SK-N-SH (cell line): ENCODE data around the gene LRRC32. TPM values are rescaled to one million over a fixed set of nuclear protein-coding genes. Genes with fewer than 3 reads are reported as not detected.

Experiments
- CTCF ChIA-PET: fragments of 300-600, 350-600 bp; formaldehyde crosslinking; extraction: SDS; loops from one replicate; lab custom pipeline; 2021; lab: Yijun Ruan, JAX
- POLR2A ChIA-PET: fragments of 350-600 bp; sonication (Branson Sonifier 250); formaldehyde crosslinking; extraction: SDS; loops from one replicate; lab custom pipeline; 2020; ENCODE audit warnings: antibody characterized with exemption, inconsistent platforms; lab: Yijun Ruan, JAX
- DNase-seq: peaks from one replicate; pipeline ENCODE4 v3.0.0; 2012
- H2AFZ ChIP-seq: fragments of 200-600 bp; sonication (generic); 2 replicates; pipeline ENCODE4 v1.8.1; 2016; ENCODE audit warnings: antibody characterized with exemption, mild to moderate bottlenecking, low read depth
- H3F3A ChIP-seq: fragments of 200-600 bp; sonication (generic); replicated peaks from 2 replicates; pipeline ENCODE3; 2016; ENCODE audit warnings: antibody characterized with exemption, mild to moderate bottlenecking; ENCODE audit not compliant: insufficient read depth
- H3K27ac ChIP-seq, 2 experiments: fragments of 200-500 bp in 1 of 2; fragments of 200-600 bp in 1 of 2; sonication (Bioruptor generic) in 1 of 2; sonication (generic), shearing (Covaris generic) in 1 of 2; 2 replicates each; pipeline versions ENCODE4 v1.5.1 to v1.6.1; 2014 to 2016; ENCODE audit warnings: low read depth in 2 of 2, inconsistent platforms in 1 of 2, low read length in 1 of 2, mild to moderate bottlenecking in 1 of 2, mixed read lengths in 1 of 2
- H3K27me3 ChIP-seq: fragments of 200-600 bp; sonication (generic), shearing (Covaris generic); 2 replicates; pipeline ENCODE4 v1.6.1; 2016; ENCODE audit warnings: mixed run types; ENCODE audit not compliant: insufficient read depth
- H3K36me3 ChIP-seq, 2 experiments: fragments of 200-500 bp in 1 of 2; fragments of 200-600 bp in 1 of 2; sonication (Bioruptor generic) in 1 of 2; sonication (generic) in 1 of 2; replicated peaks in 1 of 2; 2 replicates each; pipeline versions ENCODE3 to v1.5.1; 2014 to 2016; ENCODE audit warnings: low read length in 1 of 2, mild to moderate bottlenecking in 1 of 2; ENCODE audit not compliant: insufficient read depth in 2 of 2, control insufficient read depth in 1 of 2
- H3K4me1 ChIP-seq, 2 experiments: fragments of 200-500 bp in 1 of 2; fragments of 200-600 bp in 1 of 2; sonication (Bioruptor generic) in 1 of 2; sonication (generic), shearing (Covaris generic) in 1 of 2; 2 replicates each; pipeline versions ENCODE4 v1.5.1 to v1.6.1; 2014 to 2016; ENCODE audit warnings: low read depth in 1 of 2, low read length in 1 of 2, mixed run types in 1 of 2; ENCODE audit not compliant: insufficient read depth in 2 of 2, control insufficient read depth in 1 of 2
- H3K4me2 ChIP-seq: fragments of 200-600 bp; sonication (generic), shearing (Covaris generic); 2 replicates; pipeline ENCODE4 v1.6.1; 2017; ENCODE audit warnings: mixed run types
- H3K4me3 ChIP-seq, 2 experiments: fragments of 200-500 bp in 1 of 2; fragments of 200-600 bp in 1 of 2; sonication (Bioruptor generic) in 1 of 2; sonication (generic), shearing (Covaris generic) in 1 of 2; 2 replicates each; pipeline versions ENCODE4 v1.5.1 to v1.8.1; 2014 to 2016; ENCODE audit warnings: low read depth in 2 of 2, inconsistent platforms in 1 of 2, low read length in 1 of 2, mild to moderate bottlenecking in 1 of 2, mixed read lengths in 1 of 2, moderate library complexity in 1 of 2
- H3K79me2 ChIP-seq: fragments of 200-600 bp; sonication (generic); 2 replicates; pipeline ENCODE4 v1.8.1; 2017; ENCODE audit warnings: mild to moderate bottlenecking; ENCODE audit not compliant: insufficient read depth
- H3K9ac ChIP-seq: fragments of 200-600 bp; sonication (generic); 2 replicates; pipeline ENCODE4 v1.6.1; 2017; ENCODE audit warnings: mixed run types
- H3K9me2 ChIP-seq: fragments of 200-600 bp; sonication (generic); 2 replicates; pipeline ENCODE4 v1.6.1; 2017; ENCODE audit warnings: mixed run types
- H3K9me3 ChIP-seq: fragments of 200-600 bp; sonication (generic); 2 replicates; pipeline ENCODE4 v1.6.1; 2017; ENCODE audit warnings: mixed run types, mild to moderate bottlenecking, moderate library complexity
- H4K20me1 ChIP-seq: fragments of 200-600 bp; sonication (generic); 2 replicates; pipeline ENCODE4 v1.6.1; 2017; ENCODE audit warnings: mild to moderate bottlenecking, mixed run types; ENCODE audit not compliant: insufficient read depth
- CHD2 ChIP-seq: fragments of 150-350 bp; IDR thresholded peaks from 2 replicates; pipeline ENCODE4 v1.6.1; 2018; ENCODE audit warnings: low read length; ENCODE audit not compliant: partially characterized antibody
- ELF1 ChIP-seq: IDR thresholded peaks from 2 replicates; pipeline ENCODE4 v1.4.0; 2012
- FOXJ3 ChIP-seq: sonication (generic); formaldehyde crosslinking; IDR thresholded peaks from 2 replicates; pipeline ENCODE4 v1.5.1; 2020; ENCODE audit warnings: mild to moderate bottlenecking, missing genetic modification reagents
- FOXM1 ChIP-seq: IDR thresholded peaks from 2 replicates; pipeline ENCODE4 v1.4.0; 2012; ENCODE audit warnings: low read depth, mild to moderate bottlenecking
- GATA2 ChIP-seq: sonication (generic); formaldehyde crosslinking; IDR thresholded peaks from 2 replicates; pipeline ENCODE4 v1.5.0; 2020; ENCODE audit warnings: mild to moderate bottlenecking, missing genetic modification reagents
- MXI1 ChIP-seq: IDR thresholded peaks from 2 replicates; pipeline ENCODE4 v1.6.1; 2012; ENCODE audit warnings: mild to moderate bottlenecking, low read depth, low read length, improper control_type of control experiment
- POLR2AphosphoS5 ChIP-seq: IDR thresholded peaks from 2 replicates; pipeline ENCODE4 v1.6.1; 2012; ENCODE audit warnings: low read depth, low read length
- RCOR1 ChIP-seq: fragments of 150-350 bp; IDR thresholded peaks from 2 replicates; pipeline ENCODE4 v1.6.1; 2017; ENCODE audit warnings: antibody characterized with exemption, low read length
- RFX5 ChIP-seq: IDR thresholded peaks from 2 replicates; pipeline ENCODE4 v1.6.1; 2012; ENCODE audit warnings: mild to moderate bottlenecking, improper control_type of control experiment, low read length
- RXRA ChIP-seq: IDR thresholded peaks from 2 replicates; pipeline ENCODE4 v1.4.0; 2012; ENCODE audit warnings: low read depth, mild to moderate bottlenecking, borderline replicate concordance
- SIN3A ChIP-seq: IDR thresholded peaks from 2 replicates; pipeline ENCODE4 v1.6.1; 2012; ENCODE audit warnings: low read depth, mild to moderate bottlenecking, low read length, moderate library complexity, borderline replicate concordance
- TCF12 ChIP-seq: IDR thresholded peaks from 2 replicates; pipeline ENCODE4 v1.4.0; 2012
- WGBS: methylation state at CpG from one replicate; pipeline ENCODE4 v1.1.6; 2017; ENCODE audit warnings: low lambda C conversion rate; 5-methylcytosine and 5-hydroxymethylcytosine counted together
- polyA plus RNA-seq, 3 experiments: library from polyadenylated mRNA; depleted of rRNA; stranded (reverse); fragments of >200 nt; gene quantifications; 2 replicates each; pipeline ENCODE4 v1.2.3, GENCODE V29; 2012
- TF ChIP-seq, protein P1 (sequence below): IDR thresholded peaks from 2 replicates; pipeline ENCODE4 v1.4.0; 2012; ENCODE audit warnings: low read depth
- TF ChIP-seq, protein P2 (sequence below): IDR thresholded peaks from 2 replicates; pipeline ENCODE4 v1.4.0; 2012; ENCODE audit warnings: low read depth, borderline replicate concordance
- TF ChIP-seq, protein P3 (sequence below): fragments of 150-350 bp; IDR thresholded peaks from 2 replicates; pipeline ENCODE4 v1.6.1; 2016; ENCODE audit warnings: mild to moderate bottlenecking, low read depth, low read length
- TF ChIP-seq, protein P4 (sequence below): IDR thresholded peaks from 2 replicates; pipeline ENCODE4 v1.6.1; 2012; ENCODE audit warnings: mild to moderate bottlenecking, low read depth, low read length, moderate library complexity
- TF ChIP-seq, protein P5 (sequence below): fragments of 200-600 bp; sonication (generic); IDR thresholded peaks from 2 replicates; pipeline ENCODE4 v1.6.1; 2017; ENCODE audit warnings: antibody characterized with exemption, mild to moderate bottlenecking, moderate library complexity

LRRC32 gene
- polyA plus RNA-seq, 1 of the 3 experiments (the other 2 are of a cell fraction) = 0.43 TPM

DNA sequence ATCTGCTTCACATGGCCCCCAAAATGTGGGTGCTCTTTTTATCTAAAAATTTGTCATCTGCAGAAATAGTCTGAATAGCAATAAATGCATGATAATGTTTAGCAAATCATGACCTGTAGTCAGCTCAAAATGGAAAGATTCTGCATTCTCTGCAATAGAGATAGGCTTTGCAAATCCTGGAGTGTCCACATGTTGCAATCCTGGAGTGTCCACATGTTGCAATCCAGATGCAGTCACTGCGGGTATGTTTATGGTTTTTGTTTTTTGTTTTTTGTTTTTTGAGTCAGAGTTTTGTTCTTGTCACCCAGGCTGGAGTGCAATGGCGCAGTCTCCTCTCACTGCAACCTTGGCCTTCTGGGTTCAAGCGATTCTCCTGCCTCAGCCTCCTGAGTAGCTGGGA is 20.2 kb upstream of the LRRC32 start:
- Histone ChIP-seq H3K9ac (no peak overlapping the region), H3K36me3 (no peaks in the 10 kb centered on the region), H3K4me1 (peaks cover 0 to 1% of the 10 kb centered on the region in 2 experiments; a peak in 1 of 4 replicates), H4K20me1 (no peaks in the 10 kb centered on the region), H3K4me2 (no peak overlapping the region), H3K27me3 (no peaks in the 10 kb centered on the region), H3F3A (no peaks in the 10 kb centered on the region), H3K4me3 (no peak overlapping the region), H3K79me2 (no peaks in the 10 kb centered on the region), H3K9me3 (no peaks in the 10 kb centered on the region), H3K9me2 (no peaks in the 10 kb centered on the region), H3K27ac (no peak overlapping the region), H2AFZ (no peak overlapping the region)
- POLR2A ChIA-PET = no interaction called here
- no peak for DNase-seq
- CTCF ChIA-PET = interaction anchor here (1.3 to 1.7 kb wide), 4 partner anchors 9 to 471 kb away, joined by 3 to 7 read pairs (median 5); no protein-coding TSS in a partner anchor
- TF ChIP-seq RXRA (no peak), MXI1 (no peak), FOXM1 (no peak), POLR2AphosphoS5 (no peak), RFX5 (no peak), TCF12 (no peak), SIN3A (no peak)
- TF ChIP-seq, protein P1, sequence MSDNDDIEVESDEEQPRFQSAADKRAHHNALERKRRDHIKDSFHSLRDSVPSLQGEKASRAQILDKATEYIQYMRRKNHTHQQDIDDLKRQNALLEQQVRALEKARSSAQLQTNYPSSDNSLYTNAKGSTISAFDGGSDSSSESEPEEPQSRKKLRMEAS = no peak
- TF ChIP-seq, protein P2, sequence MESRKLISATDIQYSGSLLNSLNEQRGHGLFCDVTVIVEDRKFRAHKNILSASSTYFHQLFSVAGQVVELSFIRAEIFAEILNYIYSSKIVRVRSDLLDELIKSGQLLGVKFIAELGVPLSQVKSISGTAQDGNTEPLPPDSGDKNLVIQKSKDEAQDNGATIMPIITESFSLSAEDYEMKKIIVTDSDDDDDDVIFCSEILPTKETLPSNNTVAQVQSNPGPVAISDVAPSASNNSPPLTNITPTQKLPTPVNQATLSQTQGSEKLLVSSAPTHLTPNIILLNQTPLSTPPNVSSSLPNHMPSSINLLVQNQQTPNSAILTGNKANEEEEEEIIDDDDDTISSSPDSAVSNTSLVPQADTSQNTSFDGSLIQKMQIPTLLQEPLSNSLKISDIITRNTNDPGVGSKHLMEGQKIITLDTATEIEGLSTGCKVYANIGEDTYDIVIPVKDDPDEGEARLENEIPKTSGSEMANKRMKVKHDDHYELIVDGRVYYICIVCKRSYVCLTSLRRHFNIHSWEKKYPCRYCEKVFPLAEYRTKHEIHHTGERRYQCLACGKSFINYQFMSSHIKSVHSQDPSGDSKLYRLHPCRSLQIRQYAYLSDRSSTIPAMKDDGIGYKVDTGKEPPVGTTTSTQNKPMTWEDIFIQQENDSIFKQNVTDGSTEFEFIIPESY = no peak
- 72% methylated on average over 3 of the region's 3 CpGs for WGBS

DNA sequence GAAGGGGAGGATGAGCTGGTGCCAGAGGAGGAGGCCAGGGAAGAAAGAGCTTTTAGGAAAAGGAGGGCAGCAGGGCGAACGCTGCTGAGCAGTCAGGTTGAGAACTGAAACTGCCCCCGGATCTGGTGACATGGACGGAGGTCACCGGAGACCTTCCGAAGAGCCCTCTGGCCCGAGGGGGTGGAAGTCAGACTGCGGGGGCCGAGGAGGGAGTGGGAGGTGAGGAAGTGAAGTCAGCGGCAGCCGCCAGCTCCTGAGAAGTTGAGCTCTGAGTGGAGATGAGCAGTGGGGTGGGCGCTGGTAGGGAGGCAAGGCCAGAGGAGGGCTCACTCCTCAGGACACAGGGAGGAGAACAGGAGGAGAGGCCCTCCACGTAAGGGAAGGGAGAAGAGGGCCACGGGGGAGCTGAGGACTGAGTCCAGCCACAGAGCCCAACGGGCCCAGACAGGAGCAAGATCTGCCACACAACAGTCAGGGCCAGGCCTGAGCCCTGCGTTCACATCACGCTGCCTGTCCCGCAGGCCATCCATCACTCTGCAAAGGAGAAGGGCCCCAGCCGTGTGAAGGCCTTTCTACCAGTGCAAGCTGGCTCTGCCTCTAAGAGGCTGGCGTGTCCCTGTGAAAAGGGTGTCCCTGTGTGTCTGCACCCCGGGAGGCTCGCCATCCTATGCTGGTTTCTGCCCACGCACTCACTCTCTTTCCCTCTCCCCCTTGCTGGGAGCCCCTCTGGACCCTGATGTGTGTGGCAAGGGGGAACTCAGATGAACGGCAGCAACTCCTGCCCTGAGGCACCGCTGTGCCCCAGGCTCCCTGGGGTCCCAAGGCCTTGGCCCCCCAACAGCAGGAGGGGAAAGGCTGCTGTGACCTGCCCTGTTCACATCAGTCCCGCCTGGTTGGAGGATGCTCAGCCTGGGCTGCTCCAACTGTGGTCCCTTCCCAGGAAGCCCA is 19.0 kb upstream of the LRRC32 start:
- CTCF ChIA-PET = interaction anchor here (1.4 to 1.7 kb wide), 3 partner anchors 8 to 32 kb away, joined by 4 to 7 read pairs (median 5); no protein-coding TSS in a partner anchor
- WGBS = 73% methylated on average over 16 of the region's 26 CpGs
- TF ChIP-seq RCOR1 (no peak), RFX5 (no peak), GATA2 (CRISPR knock-in tag) (no peak), FOXJ3 (no peak), ELF1 (no peak), POLR2AphosphoS5 (no peak), CHD2 (no peak), MXI1 (no peak)
- TF ChIP-seq, protein P3, sequence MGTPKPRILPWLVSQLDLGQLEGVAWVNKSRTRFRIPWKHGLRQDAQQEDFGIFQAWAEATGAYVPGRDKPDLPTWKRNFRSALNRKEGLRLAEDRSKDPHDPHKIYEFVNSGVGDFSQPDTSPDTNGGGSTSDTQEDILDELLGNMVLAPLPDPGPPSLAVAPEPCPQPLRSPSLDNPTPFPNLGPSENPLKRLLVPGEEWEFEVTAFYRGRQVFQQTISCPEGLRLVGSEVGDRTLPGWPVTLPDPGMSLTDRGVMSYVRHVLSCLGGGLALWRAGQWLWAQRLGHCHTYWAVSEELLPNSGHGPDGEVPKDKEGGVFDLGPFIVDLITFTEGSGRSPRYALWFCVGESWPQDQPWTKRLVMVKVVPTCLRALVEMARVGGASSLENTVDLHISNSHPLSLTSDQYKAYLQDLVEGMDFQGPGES = no peak
- TF ChIP-seq, protein P4, sequence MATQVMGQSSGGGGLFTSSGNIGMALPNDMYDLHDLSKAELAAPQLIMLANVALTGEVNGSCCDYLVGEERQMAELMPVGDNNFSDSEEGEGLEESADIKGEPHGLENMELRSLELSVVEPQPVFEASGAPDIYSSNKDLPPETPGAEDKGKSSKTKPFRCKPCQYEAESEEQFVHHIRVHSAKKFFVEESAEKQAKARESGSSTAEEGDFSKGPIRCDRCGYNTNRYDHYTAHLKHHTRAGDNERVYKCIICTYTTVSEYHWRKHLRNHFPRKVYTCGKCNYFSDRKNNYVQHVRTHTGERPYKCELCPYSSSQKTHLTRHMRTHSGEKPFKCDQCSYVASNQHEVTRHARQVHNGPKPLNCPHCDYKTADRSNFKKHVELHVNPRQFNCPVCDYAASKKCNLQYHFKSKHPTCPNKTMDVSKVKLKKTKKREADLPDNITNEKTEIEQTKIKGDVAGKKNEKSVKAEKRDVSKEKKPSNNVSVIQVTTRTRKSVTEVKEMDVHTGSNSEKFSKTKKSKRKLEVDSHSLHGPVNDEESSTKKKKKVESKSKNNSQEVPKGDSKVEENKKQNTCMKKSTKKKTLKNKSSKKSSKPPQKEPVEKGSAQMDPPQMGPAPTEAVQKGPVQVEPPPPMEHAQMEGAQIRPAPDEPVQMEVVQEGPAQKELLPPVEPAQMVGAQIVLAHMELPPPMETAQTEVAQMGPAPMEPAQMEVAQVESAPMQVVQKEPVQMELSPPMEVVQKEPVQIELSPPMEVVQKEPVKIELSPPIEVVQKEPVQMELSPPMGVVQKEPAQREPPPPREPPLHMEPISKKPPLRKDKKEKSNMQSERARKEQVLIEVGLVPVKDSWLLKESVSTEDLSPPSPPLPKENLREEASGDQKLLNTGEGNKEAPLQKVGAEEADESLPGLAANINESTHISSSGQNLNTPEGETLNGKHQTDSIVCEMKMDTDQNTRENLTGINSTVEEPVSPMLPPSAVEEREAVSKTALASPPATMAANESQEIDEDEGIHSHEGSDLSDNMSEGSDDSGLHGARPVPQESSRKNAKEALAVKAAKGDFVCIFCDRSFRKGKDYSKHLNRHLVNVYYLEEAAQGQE = no peak
- TF ChIP-seq, protein P5, sequence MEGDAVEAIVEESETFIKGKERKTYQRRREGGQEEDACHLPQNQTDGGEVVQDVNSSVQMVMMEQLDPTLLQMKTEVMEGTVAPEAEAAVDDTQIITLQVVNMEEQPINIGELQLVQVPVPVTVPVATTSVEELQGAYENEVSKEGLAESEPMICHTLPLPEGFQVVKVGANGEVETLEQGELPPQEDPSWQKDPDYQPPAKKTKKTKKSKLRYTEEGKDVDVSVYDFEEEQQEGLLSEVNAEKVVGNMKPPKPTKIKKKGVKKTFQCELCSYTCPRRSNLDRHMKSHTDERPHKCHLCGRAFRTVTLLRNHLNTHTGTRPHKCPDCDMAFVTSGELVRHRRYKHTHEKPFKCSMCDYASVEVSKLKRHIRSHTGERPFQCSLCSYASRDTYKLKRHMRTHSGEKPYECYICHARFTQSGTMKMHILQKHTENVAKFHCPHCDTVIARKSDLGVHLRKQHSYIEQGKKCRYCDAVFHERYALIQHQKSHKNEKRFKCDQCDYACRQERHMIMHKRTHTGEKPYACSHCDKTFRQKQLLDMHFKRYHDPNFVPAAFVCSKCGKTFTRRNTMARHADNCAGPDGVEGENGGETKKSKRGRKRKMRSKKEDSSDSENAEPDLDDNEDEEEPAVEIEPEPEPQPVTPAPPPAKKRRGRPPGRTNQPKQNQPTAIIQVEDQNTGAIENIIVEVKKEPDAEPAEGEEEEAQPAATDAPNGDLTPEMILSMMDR = no peak

More for the DNA sequence above, 19.0 kb upstream of the LRRC32 start:
- Histone ChIP-seq H3K4me1 (peaks cover 0 to 3% of the 10 kb centered on the region in 2 experiments; a peak in 1 of 4 replicates), H3K27me3 (no peaks in the 10 kb centered on the region), H3K4me3 (no peak overlapping the region), H2AFZ (no peak overlapping the region), H3K36me3 (no peaks in the 10 kb centered on the region), H3K27ac (no peak overlapping the region), H3K9me2 (no peaks in the 10 kb centered on the region), H3K79me2 (no peaks in the 10 kb centered on the region), H3K4me2 (no peak overlapping the region), H3K9ac (no peak overlapping the region), H3F3A (no peaks in the 10 kb centered on the region), H3K9me3 (no peaks in the 10 kb centered on the region), H4K20me1 (no peaks in the 10 kb centered on the region)
- no peak for DNase-seq
- POLR2A ChIA-PET = no interaction called here
